Fibroblast of mammary gland (primary cell): Measurements from ENCODE around the gene MAPKAP1.

Experiments used
- DNase-seq: peaks from one replicate; pipeline ENCODE4 v3.0.0-alpha.2; 2010; ENCODE audit warnings: low read depth
- H3K4me3 ChIP-seq: 2 replicates; pipeline ENCODE4 v1.5.1; 2011; ENCODE audit warnings: low read depth, mild to moderate bottlenecking, low read length, moderate library complexity; ENCODE audit not compliant: control insufficient read depth
- CTCF ChIP-seq: conservative IDR thresholded peaks from 2 replicates; pipeline ENCODE4 v1.5.1; 2011; ENCODE audit warnings: low read depth, low read length, inconsistent platforms; ENCODE audit not compliant: control insufficient read depth, insufficient read depth

The MAPKAP1 gene

GRCh38 chr9:125648294-125648693 is 58.7 kb downstream of the MAPKAP1 start:
- no peak for DNase-seq
- no peak for TF ChIP-seq CTCF
- H3K4me3 ChIP-seq: no peak overlapping the region

GRCh38 chr9:125646621-125647100 is 60.3 kb downstream of the MAPKAP1 start:
- no peak for DNase-seq
- no peak for TF ChIP-seq CTCF

GRCh38 chr9:125646217-125646616 is 60.8 kb downstream of the MAPKAP1 start:
- no peak for TF ChIP-seq CTCF

More at GRCh38 chr9:125646621-125647100, 60.3 kb downstream of the MAPKAP1 start:
- no peak overlapping the region for H3K4me3 ChIP-seq

DNA sequence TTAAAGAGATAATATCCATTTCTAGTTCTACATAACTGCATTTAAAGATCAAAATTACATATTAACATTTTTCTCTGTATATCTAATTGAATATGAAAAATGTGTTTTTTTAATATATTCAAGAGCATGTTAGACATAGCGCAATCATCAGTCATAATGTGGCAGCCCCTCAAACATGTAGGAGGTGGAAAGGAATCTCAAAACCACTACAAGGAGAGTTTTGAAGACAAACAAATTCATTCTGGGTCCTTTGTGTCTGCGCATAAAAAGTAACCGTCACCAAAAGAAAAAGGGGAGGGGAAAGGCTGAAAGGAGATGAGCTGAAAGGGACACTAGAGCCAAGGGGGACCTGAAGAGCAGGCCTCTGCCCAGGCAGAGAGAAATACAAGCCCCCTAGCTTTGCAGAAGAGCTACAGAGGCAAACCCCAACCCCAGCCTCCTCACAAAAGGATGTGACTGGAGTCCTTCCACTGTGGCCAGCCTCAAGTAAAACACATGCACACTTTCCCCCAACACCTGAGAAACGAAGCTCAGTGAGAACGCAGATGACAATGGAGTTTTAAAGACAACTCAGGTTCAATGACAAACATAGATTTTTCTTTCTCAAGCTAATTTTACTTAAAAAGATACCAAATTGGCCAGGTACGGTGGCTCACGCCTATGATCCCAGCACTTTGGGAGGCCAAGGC is 62.0 kb downstream of the MAPKAP1 start:
- no peak overlapping the region for H3K4me3 ChIP-seq
- no peak for TF ChIP-seq CTCF
- DNase-seq: no peak

More at GRCh38 chr9:125646217-125646616, 60.8 kb downstream of the MAPKAP1 start:
- no peak for DNase-seq
- no peak overlapping the region for H3K4me3 ChIP-seq

GRCh38 chr9:125642311-125642710 is 64.7 kb downstream of the MAPKAP1 start:
- TF ChIP-seq CTCF: no peak
- no peak overlapping the region for H3K4me3 ChIP-seq
- DNase-seq: no peak

- H3K4me3 ChIP-seq: no peak overlapping the region
- no peak for TF ChIP-seq CTCF
- DNase-seq: no peak
These were observed 68.0 kb downstream of the MAPKAP1 start for GRCh38 chr9:125639057-125639456.
